ENCODE results near the gene GADD45B. TPM values are rescaled to one million over a fixed set of nuclear protein-coding genes. Genes with fewer than 3 reads are reported as not detected.

Gene GADD45B
- total and polyA plus RNA-seq, 2 of the 4 experiments (the other 2 are of a cell fraction): 30.1 to 106 TPM

DNA sequence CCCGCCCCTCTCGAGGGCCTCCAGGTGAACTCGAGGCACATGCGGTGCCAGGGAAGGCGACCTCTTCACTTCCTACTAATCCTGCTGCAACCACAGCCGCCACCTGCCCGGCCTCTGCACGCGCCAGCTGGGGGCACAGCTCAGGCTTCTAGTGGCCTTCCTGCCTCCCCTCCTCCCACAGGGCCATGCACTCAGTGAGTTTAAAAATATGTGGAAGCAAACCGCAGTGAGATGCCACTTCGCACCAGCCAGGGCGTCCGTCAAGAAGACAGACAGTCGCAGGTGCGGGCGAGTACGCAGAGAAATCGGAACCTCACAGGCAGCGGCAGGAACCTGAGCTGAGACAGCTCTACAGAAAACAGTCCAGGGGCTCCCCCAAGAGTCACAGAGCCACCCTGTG, 29.5 kb upstream of the GADD45B start:
- Histone ChIP-seq H3K4me2 (ENCODE audit: low read depth, low read length) (no peak overlapping the region), H2BK20ac (ENCODE audit: low read depth, low read length) (no peak overlapping the region), H3K9me1 (ENCODE audit: insufficient read depth, low read length) (0 out of 2 replicates have a peak, but pooled peaks cover 5% of the 10 kb centered on the region), H3K36me3 (ENCODE audit: control insufficient read depth, insufficient read depth, low read length) (peaks cover 26% of the 10 kb centered on the region), H2AK9ac (replicated peaks; ENCODE audit: low read depth, low read length, poor library complexity) (no peak overlapping the region), H3K4me1 (ENCODE audit: control insufficient read depth, insufficient read depth, low read length) (no peaks in the 10 kb centered on the region), H4K8ac (ENCODE audit: low read depth in 2 of 2, low read length in 2 of 2) (no peak overlapping the region), H3K18ac (ENCODE audit: low read depth, low read length) (no peak overlapping the region), H2BK120ac (ENCODE audit: low read depth, low read length) (no peak overlapping the region), H4K91ac (ENCODE audit: insufficient read depth, low read depth, low read length) (no peak overlapping the region), H3K27ac (ENCODE audit: insufficient read depth, low read length) (no peak overlapping the region), H2AFZ (replicated peaks; ENCODE audit: low read length, poor library complexity) (peak overlapping the region; percentile 7), H3K4me3 (ENCODE audit: insufficient read depth, low read depth, low read length) (no peak overlapping the region), H3K23ac (ENCODE audit: low read depth, low read length) (no peak overlapping the region), H3K9ac (ENCODE audit: low read depth, low read length) (no peak overlapping the region), H4K5ac (ENCODE audit: low read depth, low read length) (no peak overlapping the region), H2BK15ac (ENCODE audit: low read depth, low read length) (no peak overlapping the region), H3K14ac (replicated peaks; ENCODE audit: low read depth, low read length) (no peak overlapping the region), H2AK5ac (ENCODE audit: low read depth, low read length) (no peak overlapping the region), H3K56ac (ENCODE audit: extremely low read depth, insufficient read depth, low read length) (no peak overlapping the region), H3K27me3 (ENCODE audit: control insufficient read depth, insufficient read depth, low read length) (no peaks in the 10 kb centered on the region), H3K4ac (ENCODE audit: low read depth, low read length) (no peak overlapping the region), H4K20me1 (ENCODE audit: insufficient read depth, low read length) (peaks cover 67% of the 10 kb centered on the region), H3K79me1 (ENCODE audit: low read depth in 1 of 2, low read length in 2 of 2) (peaks cover 5 to 57% of the 10 kb centered on the region in 2 experiments; a peak in 2 of 4 replicates), H3K9me3 (ENCODE audit: control insufficient read depth, insufficient read depth, low read length) (no peaks in the 10 kb centered on the region), H2BK5ac (ENCODE audit: low read depth, low read length, poor library complexity, severe bottlenecking) (no peak overlapping the region)
- in situ Hi-C loops (cut with MboI; ENCODE audit: low sequenced_read_pairs): no loop called here
- TF ChIP-seq POLR2A (IDR thresholded peaks at IDR 0.05; ENCODE audit: low read depth, low read length): no peak
- TF ChIP-seq MXI1 (IDR thresholded peaks at IDR 0.05; ENCODE audit: borderline replicate concordance, low read depth, low read length): no peak
- TF ChIP-seq, protein P1, sequence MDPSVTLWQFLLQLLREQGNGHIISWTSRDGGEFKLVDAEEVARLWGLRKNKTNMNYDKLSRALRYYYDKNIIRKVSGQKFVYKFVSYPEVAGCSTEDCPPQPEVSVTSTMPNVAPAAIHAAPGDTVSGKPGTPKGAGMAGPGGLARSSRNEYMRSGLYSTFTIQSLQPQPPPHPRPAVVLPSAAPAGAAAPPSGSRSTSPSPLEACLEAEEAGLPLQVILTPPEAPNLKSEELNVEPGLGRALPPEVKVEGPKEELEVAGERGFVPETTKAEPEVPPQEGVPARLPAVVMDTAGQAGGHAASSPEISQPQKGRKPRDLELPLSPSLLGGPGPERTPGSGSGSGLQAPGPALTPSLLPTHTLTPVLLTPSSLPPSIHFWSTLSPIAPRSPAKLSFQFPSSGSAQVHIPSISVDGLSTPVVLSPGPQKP (IDR thresholded peaks at IDR 0.05; ENCODE audit: borderline replicate concordance, low read depth, low read length): no peak
- TF ChIP-seq NFE2L2 (IDR thresholded peaks at IDR 0.05; ENCODE audit: low read depth, low read length): no peak
- TF ChIP-seq SMC3 (IDR thresholded peaks at IDR 0.05; ENCODE audit: low read depth, low read length): no peak
- TF ChIP-seq RFX5 (IDR thresholded peaks at IDR 0.05; ENCODE audit: low read depth, low read length): no peak
- no peak for TF ChIP-seq CHD1 (IDR thresholded peaks at IDR 0.05; ENCODE audit: low read depth, low read length)
- TF ChIP-seq, protein P2, sequence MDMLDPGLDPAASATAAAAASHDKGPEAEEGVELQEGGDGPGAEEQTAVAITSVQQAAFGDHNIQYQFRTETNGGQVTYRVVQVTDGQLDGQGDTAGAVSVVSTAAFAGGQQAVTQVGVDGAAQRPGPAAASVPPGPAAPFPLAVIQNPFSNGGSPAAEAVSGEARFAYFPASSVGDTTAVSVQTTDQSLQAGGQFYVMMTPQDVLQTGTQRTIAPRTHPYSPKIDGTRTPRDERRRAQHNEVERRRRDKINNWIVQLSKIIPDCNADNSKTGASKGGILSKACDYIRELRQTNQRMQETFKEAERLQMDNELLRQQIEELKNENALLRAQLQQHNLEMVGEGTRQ (IDR thresholded peaks at IDR 0.05; ENCODE audit: low read depth, low read length): no peak
- CTCF ChIA-PET: no interaction called here
- no TSS peak for BruUV-seq (replicated peaks)
- dilution Hi-C loops (cut with HindIII; ENCODE audit: low sequenced_read_pairs, unreplicated experiment): no loop called here
- intact Hi-C loops (cut with micrococcal nuclease): no loop called here
- ATAC-seq (ENCODE audit: low read depth) (no peak), DNase-seq (no peak)
- 88% methylated on average over 9 of the region's 19 CpGs; no CpG with 5 or more reads in 1 of the 2 experiments for whole genome bisulfite sequencing, 2 experiments (ENCODE audit: extremely low coverage in 2 of 2, insufficient read length in 1 of 2)
- POLR2A ChIA-PET (ENCODE audit: unreplicated experiment): no interaction called here

Data from IMR-90 (cell line).